Prostate gland (tissue), 2 donors: ENCODE data around the gene ZC3HAV1. TPM values are rescaled to one million over a fixed set of nuclear protein-coding genes. Genes with fewer than 3 reads are reported as not detected.

Source experiments
- DNase-seq: peaks from one replicate; pipeline ENCODE4 v3.0.0-alpha.2; 2019; ENCODE audit warnings: low spot score
- H3K27ac ChIP-seq, 2 donors: fragments of 200-600 bp; sonication (generic); 2 replicates each; pipeline ENCODE4 v1.5.1; 2017 to 2019
- H3K27me3 ChIP-seq: fragments of 200-600 bp; sonication (generic); replicated peaks from 2 replicates; pipeline ENCODE4 v1.5.1; 2019; ENCODE audit not compliant: insufficient read depth
- H3K36me3 ChIP-seq, 2 donors: fragments of 200-600 bp; sonication (generic); 1 replicate in 1 of 2; 2 replicates in 1 of 2; pipeline versions ENCODE4 v1.5.1 to v1.8.1; 2017 to 2019
- H3K4me1 ChIP-seq: fragments of 200-600 bp; sonication (generic); replicated peaks from 2 replicates; pipeline ENCODE4 v1.5.1; 2019
- H3K4me3 ChIP-seq, 2 donors: fragments of 200-600 bp; sonication (generic); 2 replicates each; pipeline ENCODE4 v1.5.1; 2017 to 2019
- H3K9me3 ChIP-seq: fragments of 200-600 bp; sonication (generic); 2 replicates; pipeline ENCODE4 v1.5.1; 2017
- CTCF ChIP-seq, 4 experiments: fragments of 200-600 bp in 2 of 4; fragments of 450-650 bp in 2 of 4; sonication (generic) in 2 of 4; IDR thresholded peaks; 1 replicate in 3 of 4; 2 replicates in 1 of 4; pipeline ENCODE4 v1.5.1; 2016 to 2019; ENCODE audit warnings: antibody characterized with exemption in 4 of 4, mild to moderate bottlenecking in 2 of 4, moderate library complexity in 2 of 4
- POLR2A ChIP-seq: fragments of 450-650 bp; IDR thresholded peaks from one replicate; pipeline ENCODE4 v1.6.1; 2016; ENCODE audit warnings: antibody characterized with exemption, mild to moderate bottlenecking
- POLR2AphosphoS5 ChIP-seq: sonication (generic); formaldehyde crosslinking; IDR thresholded peaks from one replicate; pipeline ENCODE4 v1.6.1; 2017; ENCODE audit warnings: antibody characterized with exemption
- WGBS: methylation state at CpG from one replicate; pipeline ENCODE4 v1.1.5; 2018; 5-methylcytosine and 5-hydroxymethylcytosine counted together
- intact Hi-C: fragments of 100-400 bp; cut with DNase I; formaldehyde crosslinking; loops from one replicate; pipeline ENCODE4 v1.14.2; 2022
- total RNA-seq, 2 donors: library from RNA; depleted of rRNA; stranded (reverse); fragments of >200 nt; gene quantifications; one replicate each; pipeline ENCODE4 v1.1.0, GENCODE V29; 2016

Gene ZC3HAV1
- total RNA-seq, 2 donors from 2014 or later = 41.2 to 47.9 TPM

DNA sequence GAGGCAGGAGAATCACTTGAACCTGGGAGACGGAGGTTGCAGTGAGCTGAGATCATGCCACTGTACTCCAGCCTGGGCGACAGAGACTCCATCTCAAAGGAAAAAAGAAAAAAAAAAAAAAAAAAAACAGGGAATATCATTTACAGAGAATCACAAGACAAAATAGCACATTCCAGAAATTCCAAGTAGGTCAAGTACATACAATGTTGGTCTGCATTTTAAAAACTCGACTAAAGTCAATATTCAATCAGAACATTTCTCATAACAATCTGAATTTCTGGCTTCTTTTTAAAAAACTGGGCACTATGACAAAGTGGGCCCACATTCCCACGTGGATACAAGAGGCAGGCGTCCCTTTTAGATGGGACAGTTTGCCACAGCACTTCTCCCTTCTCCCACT, 86.4 kb downstream of the ZC3HAV1 start:
- Histone ChIP-seq H3K36me3 (no peaks in the 10 kb centered on the region), H3K9me3 (no peaks in the 10 kb centered on the region), H3K4me1 (no peaks in the 10 kb centered on the region), H3K27me3 (no peaks in the 10 kb centered on the region), H3K27ac (no peak overlapping the region), H3K4me3 (no peak overlapping the region)
- intact Hi-C loops = no loop called here
- 77% methylated on average over 5 of the region's 5 CpGs for WGBS
- no peak for DNase-seq
- no peak for TF ChIP-seq POLR2AphosphoS5
- no peak for TF ChIP-seq POLR2A
- TF ChIP-seq CTCF (IDR thresholded peaks at IDR 0.05) = no peak

DNA sequence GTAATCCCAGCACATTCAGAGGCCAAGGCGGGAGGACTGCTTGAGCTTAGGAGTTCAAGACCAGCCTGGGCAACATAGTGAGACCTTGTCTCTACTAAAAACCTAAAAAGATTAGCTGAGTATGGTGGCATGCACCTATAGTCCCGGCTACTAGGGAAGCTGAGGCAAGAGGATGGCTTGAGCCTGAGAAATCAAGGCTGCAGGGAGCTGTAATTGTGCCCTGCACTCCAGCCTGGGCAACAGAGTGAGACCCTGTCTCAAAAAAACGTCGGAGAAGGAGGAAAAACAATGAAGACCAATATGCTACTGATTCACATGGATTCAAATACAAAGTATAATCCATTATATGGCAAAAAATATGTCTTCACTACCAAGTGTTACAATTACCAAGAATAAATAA, 87.2 kb downstream of the ZC3HAV1 start:
- no peaks in the 10 kb centered on the region for H3K27me3 ChIP-seq
- intact Hi-C loops = no loop called here
- no peak overlapping the region for H3K27ac ChIP-seq
- no peaks in the 10 kb centered on the region for H3K4me1 ChIP-seq
- no peak for TF ChIP-seq POLR2A
- 89% methylated on average over 4 of the region's 4 CpGs for WGBS
- no peaks in the 10 kb centered on the region for H3K9me3 ChIP-seq
- no peaks in the 10 kb centered on the region for H3K36me3 ChIP-seq
- no peak for DNase-seq
- no peak overlapping the region for H3K4me3 ChIP-seq

- intact Hi-C loops = loop anchor here (10.0 kb wide), 1 partner anchor 234 kb away; no protein-coding TSS in a partner anchor
- no peaks in the 10 kb centered on the region for H3K4me1 ChIP-seq
- TF ChIP-seq CTCF (IDR thresholded peaks at IDR 0.05) (no peak), POLR2AphosphoS5 (no peak), POLR2A (no peak)
- H3K27ac ChIP-seq = no peak overlapping the region
- H3K9me3 ChIP-seq = no peaks in the 10 kb centered on the region
- no peak for DNase-seq
- no peak overlapping the region for H3K4me3 ChIP-seq
- H3K27me3 ChIP-seq = no peaks in the 10 kb centered on the region
- H3K36me3 ChIP-seq = no peaks in the 10 kb centered on the region
- 94% methylated on average over 3 of the region's 3 CpGs for WGBS
Measured at GRCh38 chr7:139018910-139019309, 90.6 kb downstream of the ZC3HAV1 start.

DNA sequence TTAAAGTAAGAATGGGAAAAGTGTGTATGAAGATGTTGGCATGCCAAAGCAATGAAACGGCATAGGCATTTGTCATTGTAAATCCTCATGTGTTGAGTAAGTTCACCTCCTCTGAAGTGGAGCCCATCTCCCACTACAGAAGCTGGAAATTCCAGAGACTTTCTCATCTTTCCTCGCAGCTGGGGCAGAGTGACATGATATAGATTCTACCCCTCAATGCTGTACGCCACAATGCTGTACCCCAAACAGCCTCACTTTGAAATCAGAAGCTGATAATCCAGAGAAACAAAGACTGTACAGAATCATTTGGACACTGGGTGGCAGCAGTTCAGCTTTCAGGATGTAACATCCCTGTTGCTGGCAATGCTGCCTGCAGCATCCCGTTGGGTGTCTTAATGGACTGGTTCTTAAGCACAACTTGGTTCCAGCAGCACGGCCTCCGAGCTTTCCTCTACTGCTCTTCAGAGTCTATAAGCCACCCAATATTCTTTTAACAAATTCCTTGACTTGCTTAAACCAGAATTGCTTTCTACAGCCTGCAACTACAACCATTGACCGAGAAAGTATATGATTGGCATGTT, 92.5 kb downstream of the ZC3HAV1 start:
- Histone ChIP-seq H3K4me1 (no peaks in the 10 kb centered on the region), H3K9me3 (no peaks in the 10 kb centered on the region), H3K36me3 (no peaks in the 10 kb centered on the region), H3K27ac (no peak overlapping the region), H3K27me3 (no peaks in the 10 kb centered on the region), H3K4me3 (no peak overlapping the region)
- DNase-seq = peak; percentile 50
- WGBS = 26% methylated on average over 7 of the region's 7 CpGs
- intact Hi-C loops = loop anchor here (2.0 to 10.0 kb wide), 2 partner anchors 58 to 232 kb away; no protein-coding TSS in a partner anchor
- peak in 3 of 4 experiments; percentile 54 to 65 (median 59) for TF ChIP-seq CTCF (IDR thresholded peaks at IDR 0.05)
- peak; percentile 15 for TF ChIP-seq POLR2AphosphoS5
- no peak for TF ChIP-seq POLR2A

GRCh38 chr7:139011373-139011772, 98.1 kb downstream of the ZC3HAV1 start:
- no peak overlapping the region for H3K27ac ChIP-seq
- 84% methylated on average over 3 of the region's 3 CpGs for WGBS
- H3K36me3 ChIP-seq = no peaks in the 10 kb centered on the region
- no peaks in the 10 kb centered on the region for H3K27me3 ChIP-seq
- no peaks in the 10 kb centered on the region for H3K9me3 ChIP-seq
- no peaks in the 10 kb centered on the region for H3K4me1 ChIP-seq
- no peak for TF ChIP-seq CTCF (IDR thresholded peaks at IDR 0.05)
- TF ChIP-seq POLR2A = no peak
- no peak for TF ChIP-seq POLR2AphosphoS5
- intact Hi-C loops = loop anchor here (10.0 kb wide), 1 partner anchor 227 kb away; no protein-coding TSS in a partner anchor
- no peak for DNase-seq
- H3K4me3 ChIP-seq = no peak overlapping the region
